GM19025 (cell line): Measurements from ENCODE around the gene PIGB.
"Not testable (repeated sequence)": the region's sequence is repeated elsewhere in the genome, so short reads cannot be mapped to it uniquely, and the experiment has no call there.

Experiments
- ATAC-seq: cut with Tn5 transposase; IDR thresholded peaks from one replicate; pipeline ENCODE4 v1.9.1; 2021; ENCODE audit warnings: mild to moderate bottlenecking, low read depth, moderate library complexity; ENCODE audit not compliant: unreplicated experiment

PIGB gene

GRCh38 chr15:55290528-55291057 is 28.4 kb upstream of the PIGB start:
- peak; percentile 65 for ATAC-seq

GRCh38 chr15:55297315-55297714 is 21.7 kb upstream of the PIGB start:
- ATAC-seq = no peak

GRCh38 chr15:55302801-55303200 is 16.2 kb upstream of the PIGB start:
- not testable (repeated sequence) for ATAC-seq

GRCh38 chr15:55319537-55320237 is 665 bp downstream of the PIGB start:
- no peak for ATAC-seq

- no peak for ATAC-seq
These were observed 1.2 kb downstream of the PIGB start for GRCh38 chr15:55320238-55320550.

GRCh38 chr15:55320963-55321362 is 1.9 kb downstream of the PIGB start:
- no peak for ATAC-seq

GRCh38 chr15:55322467-55322866 is 3.4 kb downstream of the PIGB start:
- no peak for ATAC-seq

- ATAC-seq = no peak
These were observed 8.4 kb downstream of the PIGB start for GRCh38 chr15:55327387-55327786.

GRCh38 chr15:55334371-55334770 is 15.3 kb downstream of the PIGB start:
- ATAC-seq = no peak

- ATAC-seq = no peak
These were observed 16.0 kb downstream of the PIGB start for GRCh38 chr15:55334997-55335396.

GRCh38 chr15:55337160-55337559 is 18.1 kb downstream of the PIGB start:
- ATAC-seq = no peak

- no peak for ATAC-seq
These were observed 24.1 kb downstream of the PIGB start for GRCh38 chr15:55343168-55343567.

- ATAC-seq = no peak
These were observed 25.2 kb downstream of the PIGB start for GRCh38 chr15:55344206-55344605.

GRCh38 chr15:55348281-55348778 is 29.3 kb downstream of the PIGB start:
- no peak for ATAC-seq

GRCh38 chr15:55349282-55349681 is 30.3 kb downstream of the PIGB start:
- ATAC-seq = no peak

GRCh38 chr15:55353025-55353424 is 34.0 kb downstream of the PIGB start:
- ATAC-seq = no peak

- no peak for ATAC-seq
These were observed 38.1 kb downstream of the PIGB start for GRCh38 chr15:55356985-55357585.

- no peak for ATAC-seq
These were observed 38.8 kb downstream of the PIGB start for GRCh38 chr15:55357774-55358173.

- ATAC-seq = no peak
These were observed 39.4 kb downstream of the PIGB start for GRCh38 chr15:55358471-55358870.

- no peak for ATAC-seq
These were observed 41.2 kb downstream of the PIGB start for GRCh38 chr15:55360256-55360655.

GRCh38 chr15:55361048-55361447 is 42.0 kb downstream of the PIGB start:
- ATAC-seq = no peak

- no peak for ATAC-seq
These were observed 43.6 kb downstream of the PIGB start for GRCh38 chr15:55362641-55363040.
